Neural cell (in vitro differentiated cells): ENCODE results near the gene RPL19. TPM values are rescaled to one million over a fixed set of nuclear protein-coding genes. Genes with fewer than 3 reads are reported as not detected.
"Not testable (repeated sequence)": the region's sequence is repeated elsewhere in the genome, so short reads cannot be mapped to it uniquely, and the experiment has no call there.

Experiments used
- H2AFZ ChIP-seq: fragments of 200-600, 300-800 bp; sonication (generic), shearing (Covaris generic); 2 replicates; pipeline ENCODE4 v1.6.0; 2014; ENCODE audit warnings: low read depth, mild to moderate bottlenecking, antibody characterized with exemption, low read length, moderate library complexity
- H3F3A ChIP-seq: fragments of 200-600 bp; shearing (Covaris generic); 2 replicates; pipeline ENCODE4 v1.6.1; 2016; ENCODE audit warnings: mild to moderate bottlenecking, moderate library complexity, mixed read lengths, antibody characterized with exemption, low read length; ENCODE audit not compliant: insufficient read depth, poor library complexity, severe bottlenecking
- H3K27ac ChIP-seq: fragments of 200-600, 300-800 bp; sonication (generic), shearing (Covaris generic); 2 replicates; pipeline ENCODE4 v1.5.1; 2014; ENCODE audit warnings: mild to moderate bottlenecking, low read length, moderate library complexity
- H3K27me3 ChIP-seq: fragments of 300-800, 200-600 bp; sonication (generic), shearing (Covaris generic); 2 replicates; pipeline ENCODE4 v1.6.0; 2014; ENCODE audit warnings: mild to moderate bottlenecking, low read depth, low read length, moderate library complexity; ENCODE audit not compliant: insufficient read depth
- H3K36me3 ChIP-seq: fragments of 300-800, 200-600 bp; sonication (generic), shearing (Covaris generic); 2 replicates; pipeline ENCODE4 v1.5.1; 2014; ENCODE audit warnings: mild to moderate bottlenecking, antibody characterized with exemption, low read length, moderate library complexity; ENCODE audit not compliant: insufficient read depth
- H3K4me2 ChIP-seq: fragments of 300-800, 200-600 bp; sonication (generic), shearing (Covaris generic); 2 replicates; pipeline ENCODE4 v1.6.0; 2014; ENCODE audit warnings: mild to moderate bottlenecking, low read length
- H3K4me3 ChIP-seq: fragments of 300-800, 200-600 bp; sonication (generic), shearing (Covaris generic); 2 replicates; pipeline ENCODE4 v1.5.1; 2014; ENCODE audit warnings: mild to moderate bottlenecking, low read length, moderate library complexity
- H3K79me2 ChIP-seq: fragments of 200-600 bp; shearing (Covaris generic); replicated peaks from 2 replicates; pipeline ENCODE4 v1.6.0; 2014; ENCODE audit warnings: mild to moderate bottlenecking, low read length, moderate library complexity; ENCODE audit not compliant: insufficient read depth
- H3K9ac ChIP-seq: fragments of 300-800, 200-600 bp; sonication (generic), shearing (Covaris generic); 2 replicates; pipeline ENCODE4 v1.6.1; 2016; ENCODE audit warnings: mild to moderate bottlenecking, low read length, mixed read lengths
- H3K9me2 ChIP-seq: fragments of 200-600 bp; shearing (Covaris generic); 2 replicates; pipeline ENCODE4 v1.6.1; 2016; ENCODE audit warnings: mild to moderate bottlenecking, low read length, mixed read lengths; ENCODE audit not compliant: insufficient read depth
- H3K9me3 ChIP-seq: fragments of 200-600, 300-800 bp; sonication (generic), shearing (Covaris generic); 2 replicates; pipeline ENCODE4 v1.6.1; 2016; ENCODE audit warnings: mild to moderate bottlenecking, mixed run types, low read length, moderate library complexity, mixed read lengths
- H4K20me1 ChIP-seq: fragments of 200-600 bp; shearing (Covaris generic); 2 replicates; pipeline ENCODE4 v1.6.1; 2016; ENCODE audit warnings: mild to moderate bottlenecking, mixed run types; ENCODE audit not compliant: insufficient read depth
- CTCF ChIP-seq: fragments of 450-650 bp; IDR thresholded peaks from 2 replicates; pipeline ENCODE4 v1.5.1; 2014; ENCODE audit warnings: antibody characterized with exemption, mild to moderate bottlenecking, moderate library complexity; ENCODE audit not compliant: poor library complexity, severe bottlenecking
- EP300 ChIP-seq: fragments of 450-650 bp; conservative IDR thresholded peaks from 2 replicates; pipeline ENCODE4 v1.6.1; 2014; ENCODE audit warnings: antibody characterized with exemption, mild to moderate bottlenecking, moderate library complexity; ENCODE audit not compliant: poor library complexity, severe bottlenecking
- EZH2 ChIP-seq: fragments of 200-600, 300-800 bp; shearing (Covaris generic), sonication (generic); IDR thresholded peaks from 2 replicates; pipeline ENCODE4 v1.6.1; 2014; ENCODE audit warnings: antibody characterized with exemption, low read length, borderline replicate concordance, mild to moderate bottlenecking; ENCODE audit not compliant: insufficient read depth, poor library complexity, severe bottlenecking
- MXI1 ChIP-seq: fragments of 450-650 bp; conservative IDR thresholded peaks from 2 replicates; pipeline ENCODE4 v1.6.1; 2014; ENCODE audit warnings: antibody characterized with exemption, mild to moderate bottlenecking; ENCODE audit not compliant: poor library complexity, severe bottlenecking
- POLR2AphosphoS5 ChIP-seq: IDR thresholded peaks from 2 replicates; pipeline ENCODE4 v1.6.1; 2012
- RAD21 ChIP-seq: fragments of 450-650 bp; conservative IDR thresholded peaks from 2 replicates; pipeline ENCODE4 v1.6.1; 2014; ENCODE audit warnings: antibody characterized with exemption, mild to moderate bottlenecking, moderate library complexity
- REST ChIP-seq: IDR thresholded peaks from 2 replicates; pipeline ENCODE4 v1.6.1; 2012; ENCODE audit warnings: borderline replicate concordance
- SMC3 ChIP-seq: fragments of 450-650 bp; conservative IDR thresholded peaks from 2 replicates; pipeline ENCODE4 v1.6.1; 2014; ENCODE audit warnings: antibody characterized with exemption, mild to moderate bottlenecking, moderate library complexity; ENCODE audit not compliant: poor library complexity
- TAF1 ChIP-seq: IDR thresholded peaks from 2 replicates; pipeline ENCODE4 v1.6.1; 2012; ENCODE audit warnings: low read depth
- polyA plus RNA-seq: library from polyadenylated mRNA; depleted of rRNA; stranded (reverse); fragments of >200 nt; gene quantifications from 2 replicates; pipeline ENCODE4 v1.2.3, GENCODE V29; 2014

RPL19 gene
- polyA plus RNA-seq, 1 donor from 2014 or later: 1,623 TPM

DNA sequence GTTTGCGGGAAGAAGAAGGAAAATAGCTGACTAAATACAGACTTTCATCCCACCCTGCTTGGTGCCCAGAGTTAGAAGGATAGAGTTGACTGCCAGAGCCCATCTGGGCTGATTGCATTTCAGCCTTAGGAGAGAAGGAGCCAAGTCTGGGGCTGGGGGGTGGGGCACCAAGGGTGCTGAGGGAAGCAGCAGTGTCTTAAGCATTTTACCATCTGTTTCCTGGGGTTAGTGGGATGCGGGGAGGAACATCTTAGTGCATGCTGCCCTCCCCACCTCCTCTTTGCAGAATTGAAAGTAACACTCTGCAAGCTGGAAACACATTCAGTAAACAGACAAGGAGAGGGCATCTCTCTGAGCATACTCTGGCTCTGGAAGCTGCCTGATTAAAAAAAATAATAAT lies 32.6 kb upstream of the RPL19 start:
- Histone ChIP-seq H3K36me3 (no peaks in the 10 kb centered on the region), H3K27ac (no peak overlapping the region), H2AFZ (no peak overlapping the region), H3K79me2 (no peaks in the 10 kb centered on the region), H3K9me3 (no peaks in the 10 kb centered on the region), H4K20me1 (no peaks in the 10 kb centered on the region), H3K4me2 (no peak overlapping the region), H3K9ac (no peak overlapping the region), H3K9me2 (no peaks in the 10 kb centered on the region), H3K4me3 (no peak overlapping the region), H3F3A (no peaks in the 10 kb centered on the region), H3K27me3 (peaks cover 39% of the 10 kb centered on the region)
- TF ChIP-seq SMC3 (no peak), REST (no peak), RAD21 (no peak), EZH2 (no peak)

- H3K4me3 ChIP-seq, H3F3A ChIP-seq, H3K36me3 ChIP-seq, H3K79me2 ChIP-seq, H4K20me1 ChIP-seq, H3K4me2 ChIP-seq, H2AFZ ChIP-seq, H3K9me2 ChIP-seq, H3K9me3 ChIP-seq, H3K27ac ChIP-seq, H3K9ac ChIP-seq: not testable (repeated sequence)
- peaks cover 39% of the 10 kb centered on the region for H3K27me3 ChIP-seq
These were observed 31.6 kb upstream of the RPL19 start for GRCh38 chr17:39168503-39168902.

DNA sequence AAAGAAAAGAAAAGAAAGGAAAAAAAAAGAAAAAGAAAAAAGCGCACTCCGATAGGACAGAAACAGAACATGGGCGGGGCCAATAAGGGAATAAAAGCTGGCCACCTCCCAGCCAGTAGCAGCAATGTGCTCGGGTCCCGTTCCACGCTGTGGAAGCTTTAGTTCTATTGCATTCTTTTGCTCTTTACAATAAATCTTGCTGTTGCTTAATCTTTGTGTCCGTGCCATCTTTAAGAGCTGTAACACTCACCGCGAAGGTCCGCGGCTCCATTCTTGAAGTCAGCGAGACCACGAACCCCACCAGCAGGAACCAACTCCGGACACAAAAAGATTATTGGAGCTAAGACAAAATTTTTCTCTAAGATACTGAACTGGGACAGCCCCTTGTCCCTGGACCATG lies 31.0 kb upstream of the RPL19 start:
- Histone ChIP-seq H3K4me3 (no peak overlapping the region), H4K20me1 (no peaks in the 10 kb centered on the region), H3K36me3 (no peaks in the 10 kb centered on the region), H3K27ac (no peak overlapping the region), H3F3A (no peaks in the 10 kb centered on the region), H3K9ac (no peak overlapping the region), H2AFZ (no peak overlapping the region), H3K9me3 (no peaks in the 10 kb centered on the region), H3K4me2 (no peak overlapping the region), H3K27me3 (peaks cover 36% of the 10 kb centered on the region), H3K79me2 (no peaks in the 10 kb centered on the region), H3K9me2 (no peaks in the 10 kb centered on the region)
- TF ChIP-seq CTCF (no peak), REST (no peak), POLR2AphosphoS5 (no peak), MXI1 (no peak), EP300 (no peak), EZH2 (no peak), RAD21 (no peak), SMC3 (no peak), TAF1 (no peak)
